Smooth muscle cell (in vitro differentiated cells): Measurements from ENCODE around the gene PROKR1. TPM values are rescaled to one million over a fixed set of nuclear protein-coding genes. Genes with fewer than 3 reads are reported as not detected.
A peak's percentile ranks its signal among the peaks of the same experiment; 100 is the strongest.
"Not testable (repeated sequence)": the region's sequence is repeated elsewhere in the genome, so short reads cannot be mapped to it uniquely, and the experiment has no call there.

ENCODE experiments used
- DNase-seq: peaks from one replicate; lab custom pipeline; 2025; ENCODE audit not compliant: unreplicated experiment; lab: John Stamatoyannopoulos, UW
- H2AFZ ChIP-seq: fragments of 200-600 bp; sonication (generic); 2 replicates; pipeline ENCODE4 v1.6.0; 2016; ENCODE audit warnings: antibody characterized with exemption, low read depth, mild to moderate bottlenecking
- H3F3A ChIP-seq: fragments of 200-600 bp; sonication (generic); 2 replicates; pipeline ENCODE4 v1.6.0; 2017; ENCODE audit warnings: antibody characterized with exemption, low read depth
- H3K27ac ChIP-seq: fragments of 200-600 bp; sonication (generic); 2 replicates; pipeline ENCODE4 v1.5.1; 2016; ENCODE audit warnings: low read depth, mild to moderate bottlenecking
- H3K27me3 ChIP-seq: fragments of 200-600 bp; sonication (generic); 2 replicates; pipeline ENCODE4 v1.6.1; 2016; ENCODE audit warnings: low read depth, mild to moderate bottlenecking
- H3K36me3 ChIP-seq: fragments of 200-600 bp; sonication (generic); 2 replicates; pipeline ENCODE4 v1.5.1; 2016; ENCODE audit warnings: low read depth
- H3K4me1 ChIP-seq: fragments of 200-600 bp; sonication (generic); 2 replicates; pipeline ENCODE4 v1.5.1; 2016; ENCODE audit warnings: low read depth
- H3K4me2 ChIP-seq: fragments of 200-600 bp; sonication (generic); 2 replicates; pipeline ENCODE4 v1.6.0; 2016; ENCODE audit warnings: mild to moderate bottlenecking
- H3K4me3 ChIP-seq: fragments of 200-600 bp; sonication (generic); 2 replicates; pipeline ENCODE4 v1.5.1; 2016; ENCODE audit warnings: mild to moderate bottlenecking
- H3K79me2 ChIP-seq: fragments of 200-600 bp; sonication (generic); 2 replicates; pipeline ENCODE4 v1.6.0; 2016; ENCODE audit warnings: low read depth, mild to moderate bottlenecking
- H3K9ac ChIP-seq: fragments of 200-600 bp; sonication (generic); 2 replicates; pipeline ENCODE4 v1.6.0; 2016; ENCODE audit warnings: low read depth
- H3K9me3 ChIP-seq: fragments of 200-600 bp; sonication (generic); replicated peaks from 2 replicates; pipeline ENCODE4 v1.5.1; 2016; ENCODE audit warnings: low read depth
- H4K20me1 ChIP-seq: fragments of 200-600 bp; sonication (generic); 2 replicates; pipeline ENCODE4 v1.6.0; 2016; ENCODE audit warnings: low read depth
- CTCF ChIP-seq: fragments of 200-600 bp; sonication (generic); IDR thresholded peaks from 2 replicates; pipeline ENCODE4 v1.5.1; 2017; ENCODE audit warnings: borderline replicate concordance, mild to moderate bottlenecking, antibody characterized with exemption; ENCODE audit not compliant: insufficient read depth, poor library complexity, severe bottlenecking
- WGBS: methylation state at CpG from one replicate; pipeline ENCODE4 v1.1.7; 2016; ENCODE audit warnings: low lambda C conversion rate; 5-methylcytosine and 5-hydroxymethylcytosine counted together
- polyA plus RNA-seq: library from polyadenylated mRNA; unstranded; fragments of >200 nt; fragmentation: Nextera tagmentation; extraction: Ambion mirVana; gene quantifications from 2 replicates; pipeline ENCODE4 v1.2.1, GENCODE V29; 2016
- total RNA-seq: library from RNA; depleted of rRNA; stranded (reverse); fragments of >200 nt; gene quantifications from 2 replicates; pipeline ENCODE4 v1.2.3, GENCODE V29; 2014

The PROKR1 gene
- total RNA-seq (not detected in 2 replicates), polyA plus RNA-seq (not detected in 2 replicates)

GRCh38 chr2:68643011-68643873, at the start of gene PROKR1:
PROKR1 (plus strand) TSS chr2:68643579; CDS start chr2:68645822, 2,243 bp downstream.
- H3K36me3 ChIP-seq = no peaks in the 10 kb centered on the region
- no peak for TF ChIP-seq CTCF
- H3K79me2 ChIP-seq = no peaks in the 10 kb centered on the region
- no peaks in the 10 kb centered on the region for H3F3A ChIP-seq
- 2% methylated on average over 49 of the region's 86 CpGs for WGBS
- H3K27ac ChIP-seq = no peak within 1 kb of the TSS
- H2AFZ ChIP-seq = peak within 1 kb of the TSS; percentile 75
- peak within 1 kb of the TSS; percentile 61 for H3K4me3 ChIP-seq
- no peak within 1 kb of the TSS for H3K9ac ChIP-seq
- H3K27me3 ChIP-seq = peaks cover 44% of the 10 kb centered on the region
- H3K9me3 ChIP-seq = no peaks in the 10 kb centered on the region
- H3K4me1 ChIP-seq = no peaks in the 10 kb centered on the region
- H4K20me1 ChIP-seq = no peaks in the 10 kb centered on the region
- peak within 1 kb of the TSS; percentile 98 for H3K4me2 ChIP-seq
- peak; percentile 8 for DNase-seq

- Histone ChIP-seq H3K4me2 (no peak overlapping the region), H3K9ac (no peak overlapping the region), H3K79me2 (no peaks in the 10 kb centered on the region), H3K4me3 (no peak overlapping the region), H4K20me1 (no peaks in the 10 kb centered on the region), H3F3A (no peaks in the 10 kb centered on the region), H3K9me3 (no peaks in the 10 kb centered on the region), H3K27me3 (no peaks in the 10 kb centered on the region), H3K4me1 (no peaks in the 10 kb centered on the region), H3K27ac (no peak overlapping the region), H3K36me3 (no peaks in the 10 kb centered on the region), H2AFZ (no peak overlapping the region)
- WGBS = 100% methylated on average over 1 of the region's 1 CpG
- TF ChIP-seq CTCF = no peak
- DNase-seq = no peak
These were observed 49.3 kb upstream of the PROKR1 start for GRCh38 chr2:68594041-68594440.

GRCh38 chr2:68594674-68595492, 48.5 kb upstream of the PROKR1 start:
- Histone ChIP-seq H3K4me2 (no peak overlapping the region), H2AFZ (no peak overlapping the region)

GRCh38 chr2:68595493-68595785, 47.9 kb upstream of the PROKR1 start:
- H3K79me2 ChIP-seq, H3K9ac ChIP-seq, H3K4me3 ChIP-seq, H2AFZ ChIP-seq, H3K9me3 ChIP-seq, H4K20me1 ChIP-seq, H3K27ac ChIP-seq, H3K36me3 ChIP-seq, H3K27me3 ChIP-seq, DNase-seq, H3K4me1 ChIP-seq, H3K4me2 ChIP-seq, H3F3A ChIP-seq: not testable (repeated sequence)
- 57% methylated on average over 2 of the region's 2 CpGs for WGBS

More at GRCh38 chr2:68594674-68595492, 48.5 kb upstream of the PROKR1 start:
- H3K79me2 ChIP-seq = no peaks in the 10 kb centered on the region
- H3K9me3 ChIP-seq = no peaks in the 10 kb centered on the region
- no peak overlapping the region for H3K4me3 ChIP-seq
- H3K27ac ChIP-seq = no peak overlapping the region
- H3K36me3 ChIP-seq = no peaks in the 10 kb centered on the region
- H4K20me1 ChIP-seq = no peaks in the 10 kb centered on the region
- no peak overlapping the region for H3K9ac ChIP-seq
- DNase-seq = no peak
- 42% methylated on average over 5 of the region's 5 CpGs for WGBS
- peak; percentile 66 for TF ChIP-seq CTCF
- no peaks in the 10 kb centered on the region for H3K4me1 ChIP-seq
- no peaks in the 10 kb centered on the region for H3K27me3 ChIP-seq
- no peaks in the 10 kb centered on the region for H3F3A ChIP-seq

GRCh38 chr2:68600495-68600894, 42.9 kb upstream of the PROKR1 start:
- peaks cover 21% of the 10 kb centered on the region for H3K9me3 ChIP-seq
- not testable (repeated sequence) for H3K36me3 ChIP-seq, H3K9ac ChIP-seq, H3K4me2 ChIP-seq, H4K20me1 ChIP-seq, H3F3A ChIP-seq, DNase-seq, H3K4me3 ChIP-seq, H3K79me2 ChIP-seq, H3K27me3 ChIP-seq, H3K4me1 ChIP-seq, H2AFZ ChIP-seq, H3K27ac ChIP-seq
- WGBS = 97% methylated on average over 3 of the region's 3 CpGs
